Body of pancreas (tissue), 4 donors: Measurements from ENCODE around the gene KRT1.

Source experiments
- POLR2A ChIP-seq, 3 donors: fragments of 450-650 bp; IDR thresholded peaks; one replicate each; pipeline ENCODE4 v1.6.1; 2016; ENCODE audit warnings: antibody characterized with exemption in 3 of 3, mild to moderate bottlenecking in 2 of 3
- TF ChIP-seq, protein P1 (sequence below), 7 experiments: fragments of 450-650 bp in 4 of 7; fragments of 200-600 bp in 3 of 7; sonication (generic) in 3 of 7; IDR thresholded peaks; one replicate each; pipeline ENCODE4 v1.5.1; 2016 to 2019; ENCODE audit warnings: antibody characterized with exemption in 7 of 7

DNA sequence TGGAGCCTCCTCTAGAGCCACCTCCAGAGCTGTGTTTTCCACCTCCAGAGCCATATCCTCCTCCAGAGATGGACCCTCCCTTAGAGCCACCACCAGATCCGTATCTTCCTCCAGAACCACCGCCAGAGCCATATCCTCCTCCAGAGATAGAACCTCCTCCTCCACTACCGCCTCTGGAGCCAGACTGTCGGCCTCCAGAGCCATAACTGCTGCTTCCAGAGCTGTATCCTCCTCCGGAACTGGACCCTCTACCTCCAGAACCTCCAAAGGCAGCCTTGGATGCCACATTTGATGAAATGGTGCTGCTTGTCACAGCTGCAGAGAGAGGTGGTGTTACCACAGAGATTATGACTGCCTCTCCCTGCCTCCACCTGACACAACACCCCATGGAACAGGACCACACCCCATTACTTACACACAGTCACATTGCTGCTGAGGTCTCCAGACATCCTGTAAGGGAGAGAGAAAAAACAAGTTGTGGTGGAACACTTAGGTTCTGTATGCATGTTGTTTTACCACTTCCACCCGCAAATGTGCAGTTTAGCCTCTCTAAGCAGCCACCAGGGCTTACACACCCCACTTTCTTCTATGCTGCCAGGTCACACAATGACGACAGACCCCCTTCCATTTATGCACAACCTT is 35.0 kb downstream of the KRT1 start:
- no peak for TF ChIP-seq POLR2A (IDR thresholded peaks at IDR 0.05)
- TF ChIP-seq, protein P1, sequence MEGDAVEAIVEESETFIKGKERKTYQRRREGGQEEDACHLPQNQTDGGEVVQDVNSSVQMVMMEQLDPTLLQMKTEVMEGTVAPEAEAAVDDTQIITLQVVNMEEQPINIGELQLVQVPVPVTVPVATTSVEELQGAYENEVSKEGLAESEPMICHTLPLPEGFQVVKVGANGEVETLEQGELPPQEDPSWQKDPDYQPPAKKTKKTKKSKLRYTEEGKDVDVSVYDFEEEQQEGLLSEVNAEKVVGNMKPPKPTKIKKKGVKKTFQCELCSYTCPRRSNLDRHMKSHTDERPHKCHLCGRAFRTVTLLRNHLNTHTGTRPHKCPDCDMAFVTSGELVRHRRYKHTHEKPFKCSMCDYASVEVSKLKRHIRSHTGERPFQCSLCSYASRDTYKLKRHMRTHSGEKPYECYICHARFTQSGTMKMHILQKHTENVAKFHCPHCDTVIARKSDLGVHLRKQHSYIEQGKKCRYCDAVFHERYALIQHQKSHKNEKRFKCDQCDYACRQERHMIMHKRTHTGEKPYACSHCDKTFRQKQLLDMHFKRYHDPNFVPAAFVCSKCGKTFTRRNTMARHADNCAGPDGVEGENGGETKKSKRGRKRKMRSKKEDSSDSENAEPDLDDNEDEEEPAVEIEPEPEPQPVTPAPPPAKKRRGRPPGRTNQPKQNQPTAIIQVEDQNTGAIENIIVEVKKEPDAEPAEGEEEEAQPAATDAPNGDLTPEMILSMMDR (IDR thresholded peaks at IDR 0.05) = no peak
